T-helper 22 cell (primary cell): Measurements from ENCODE around the gene STAT5A.
"Not testable (repeated sequence)": the region's sequence is repeated elsewhere in the genome, so short reads cannot be mapped to it uniquely, and the experiment has no call there.

Source experiments
- DNase-seq: peaks from one replicate; pipeline ENCODE4 v3.0.0-alpha.2; 2020; ENCODE audit warnings: low read depth

Gene STAT5A

GRCh38 chr17:42333053-42333452 is 44.8 kb downstream of the STAT5A start:
- no peak for DNase-seq

DNA sequence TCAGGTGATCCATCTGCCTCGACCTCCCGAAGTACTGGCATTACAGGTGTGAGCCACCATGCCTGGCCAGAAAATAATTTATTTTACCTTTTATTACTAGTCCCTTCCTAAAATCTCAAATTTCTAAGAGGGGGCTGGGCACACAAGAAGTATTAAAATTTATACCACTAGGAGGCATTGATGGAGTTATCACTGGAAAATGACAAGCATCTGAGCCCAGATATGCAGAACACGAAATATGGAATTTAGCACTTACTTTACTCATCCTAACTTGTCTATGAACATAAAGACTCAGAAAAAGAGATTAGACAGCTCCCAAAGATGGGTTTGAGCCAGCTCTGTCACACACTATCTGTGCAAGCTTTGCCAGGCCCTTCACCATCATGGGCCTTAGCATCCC is 46.4 kb downstream of the STAT5A start:
- no peak for DNase-seq

- DNase-seq, result peak; percentile 53
These were observed 49.1 kb downstream of the STAT5A start for GRCh38 chr17:42337442-42337841.

DNA sequence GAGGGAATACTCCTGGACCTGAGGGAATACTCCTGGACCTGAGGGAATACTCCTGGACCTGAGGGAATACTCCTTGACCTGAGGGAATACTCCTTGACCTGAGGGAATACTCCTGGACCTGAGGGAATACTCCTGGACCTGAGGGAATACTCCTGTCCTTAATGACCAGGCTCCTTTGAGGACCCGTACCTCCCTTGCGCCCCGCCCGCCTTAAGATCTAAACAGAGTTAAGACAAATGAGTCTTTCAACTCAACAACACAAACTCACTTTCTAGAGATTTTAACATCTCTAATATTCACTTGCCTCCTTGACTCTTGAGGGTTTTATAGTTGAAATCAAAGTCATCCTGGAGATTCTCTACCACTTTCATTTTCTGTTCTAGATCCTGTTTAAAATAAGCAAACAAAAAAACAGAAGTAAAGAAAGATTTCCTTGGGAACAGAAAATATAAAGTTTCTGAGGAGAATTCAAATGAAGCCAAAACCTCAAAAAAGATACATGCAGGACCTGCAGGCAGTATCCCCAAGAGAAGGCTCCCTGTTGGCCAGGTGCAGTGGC is 50.2 kb downstream of the STAT5A start:
- no peak for DNase-seq

- no peak for DNase-seq
These were observed 50.9 kb downstream of the STAT5A start for GRCh38 chr17:42339221-42339620.

- no peak for DNase-seq
These were observed 52.4 kb downstream of the STAT5A start for GRCh38 chr17:42340691-42341127.

- no peak for DNase-seq
These were observed 53.3 kb downstream of the STAT5A start for GRCh38 chr17:42341568-42341967.

DNA sequence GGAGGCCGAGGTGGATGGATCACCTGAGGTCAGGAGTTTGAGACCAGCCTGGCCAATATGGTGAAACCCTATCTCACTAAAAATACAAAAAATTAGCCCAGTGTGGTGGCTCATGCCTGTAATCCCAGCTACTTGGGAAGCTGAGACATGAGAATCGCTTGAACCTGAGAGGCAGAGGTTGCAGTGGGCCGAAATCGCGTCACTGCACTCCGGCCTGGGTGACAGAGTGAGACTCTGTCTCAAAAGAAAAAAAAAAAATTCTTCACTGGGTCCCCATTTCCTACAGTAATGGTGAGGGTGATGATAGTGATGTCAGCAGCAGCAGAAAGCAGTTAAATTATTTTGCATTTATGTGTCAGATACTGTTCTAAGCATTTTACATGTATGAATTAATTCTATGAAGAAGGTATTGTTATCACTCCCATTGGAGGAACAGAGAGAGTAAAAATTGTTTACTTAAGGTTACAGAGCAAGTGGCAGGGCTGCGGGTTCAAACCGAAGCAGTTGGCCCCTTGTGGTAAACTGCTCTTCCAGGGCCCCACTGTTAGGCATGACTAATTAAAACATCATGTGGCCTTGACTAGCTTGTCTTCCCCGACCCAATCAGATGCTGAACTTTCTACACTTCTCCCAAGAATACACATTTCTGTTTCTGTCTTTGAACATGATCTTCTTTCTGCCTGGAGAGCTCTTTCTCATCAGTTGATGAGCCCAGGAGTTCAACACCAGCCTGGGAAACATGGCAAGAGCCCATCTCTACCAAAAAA is 54.1 kb downstream of the STAT5A start:
- DNase-seq, result no peak

DNA sequence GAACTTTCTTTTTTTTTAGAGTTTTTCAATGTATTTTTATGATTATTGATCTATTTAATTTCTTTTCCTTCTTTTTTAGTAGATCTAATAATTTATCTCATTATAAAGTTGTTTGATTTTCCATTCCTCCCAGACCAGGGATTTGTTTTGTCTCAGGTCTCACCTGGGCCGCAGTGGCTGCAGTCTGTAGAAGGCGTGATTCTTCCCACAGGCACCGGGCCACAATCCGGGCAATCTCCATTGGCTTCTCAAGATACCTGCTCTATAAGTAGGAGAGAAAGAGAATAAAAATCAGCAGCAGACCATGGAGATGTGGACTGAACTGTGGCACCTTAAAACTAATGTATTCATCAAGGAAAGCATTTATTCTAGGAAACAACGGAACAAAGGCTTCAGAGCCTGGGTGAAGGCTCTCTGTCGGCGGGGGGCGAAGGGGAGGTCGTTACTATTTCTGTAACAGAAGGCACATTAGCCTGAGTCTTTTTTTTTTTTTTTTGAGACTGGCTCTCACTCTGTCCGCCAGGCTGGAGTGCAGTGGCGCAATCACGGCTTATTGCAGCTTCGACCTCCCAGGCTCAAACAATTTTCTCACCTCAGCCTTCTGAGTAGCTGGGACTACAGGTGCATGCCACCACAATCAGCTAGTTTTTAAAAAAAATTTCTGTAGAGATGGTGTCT is 57.2 kb downstream of the STAT5A start:
- DNase-seq, result no peak

GRCh38 chr17:42346481-42346880 is 58.2 kb downstream of the STAT5A start:
- DNase-seq, result no peak

DNA sequence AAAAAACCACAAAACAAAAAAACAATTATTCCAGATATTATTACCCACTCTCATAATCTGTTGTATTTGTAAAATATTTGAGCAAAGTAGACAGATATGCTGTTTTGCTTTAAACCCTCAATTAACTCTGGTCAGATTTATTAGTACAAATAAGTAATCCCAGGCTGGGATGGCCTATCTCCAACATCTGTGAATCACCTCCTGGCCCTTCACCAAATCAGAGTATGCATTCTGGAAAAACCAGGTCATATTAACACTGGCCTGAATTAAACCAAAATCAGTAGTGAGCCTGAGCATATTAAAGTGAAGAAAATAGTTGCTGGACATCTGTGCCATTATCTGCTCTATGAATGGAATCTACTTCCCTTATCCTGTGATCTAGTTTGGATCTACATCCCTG is 58.9 kb downstream of the STAT5A start:
- DNase-seq, result no peak

GRCh38 chr17:42347606-42348005 is 59.3 kb downstream of the STAT5A start:
- DNase-seq, result no peak

- no peak for DNase-seq
These were observed 59.8 kb downstream of the STAT5A start for GRCh38 chr17:42348104-42348503.

GRCh38 chr17:42354956-42355843 is 66.9 kb downstream of the STAT5A start:
- DNase-seq, result no peak

DNA sequence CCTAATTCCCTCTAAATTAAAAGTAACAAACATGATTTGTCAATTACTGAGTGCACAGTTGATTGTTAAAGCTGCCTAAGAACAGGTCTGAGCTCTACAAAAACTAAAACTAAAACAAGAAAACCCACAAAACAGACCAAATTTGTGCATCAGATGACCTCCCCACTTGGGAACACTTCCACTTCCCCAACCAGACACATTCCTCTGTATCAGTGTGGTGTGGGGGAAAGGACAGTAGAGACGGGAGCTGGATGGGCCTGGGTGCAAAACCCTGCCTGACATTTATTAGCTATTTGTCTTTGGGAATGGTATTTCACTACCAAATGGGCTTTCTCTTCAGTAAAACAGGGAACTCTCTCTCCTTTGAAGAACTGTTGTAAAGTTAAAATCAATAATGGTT is 70.1 kb downstream of the STAT5A start:
- no peak for DNase-seq

GRCh38 chr17:42359133-42359532 is 70.8 kb downstream of the STAT5A start:
- DNase-seq, result no peak

GRCh38 chr17:42360388-42360787 is 72.1 kb downstream of the STAT5A start:
- not testable (repeated sequence) for DNase-seq
